G401.6 (cell line): Measurements from ENCODE around the gene CBX4.

Source experiments
- FAIRE-seq: peaks from 2 replicates; lab custom pipeline; 2012; peaks lifted over from hg19 to GRCh38; lab: Jason Lieb, UNC

CBX4 gene

DNA sequence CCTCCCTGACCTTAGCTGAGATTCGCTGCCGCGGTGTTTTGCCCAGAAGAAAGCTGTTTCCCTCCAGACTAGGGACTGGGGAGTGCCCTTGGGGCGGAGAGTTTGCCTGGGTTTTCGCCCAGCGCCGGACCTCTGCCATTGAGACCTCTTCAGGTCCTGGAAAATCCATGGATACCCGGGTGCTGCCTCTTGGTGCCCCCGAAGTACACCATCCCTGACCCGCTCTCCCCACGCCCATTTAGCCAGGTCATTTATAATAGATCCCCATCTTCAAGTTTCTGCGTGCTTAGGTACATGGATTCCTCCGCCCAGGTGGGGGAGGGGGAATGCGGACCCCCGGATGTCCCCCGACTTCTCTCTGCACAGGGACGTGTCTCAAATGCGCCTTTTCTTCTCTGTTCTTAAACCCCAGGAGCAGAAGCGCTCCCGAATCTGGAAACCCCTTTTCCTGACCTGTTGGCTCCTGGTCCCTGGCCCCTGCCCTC, 27.3 kb downstream of the CBX4 start:
- FAIRE-seq, result no peak

DNA sequence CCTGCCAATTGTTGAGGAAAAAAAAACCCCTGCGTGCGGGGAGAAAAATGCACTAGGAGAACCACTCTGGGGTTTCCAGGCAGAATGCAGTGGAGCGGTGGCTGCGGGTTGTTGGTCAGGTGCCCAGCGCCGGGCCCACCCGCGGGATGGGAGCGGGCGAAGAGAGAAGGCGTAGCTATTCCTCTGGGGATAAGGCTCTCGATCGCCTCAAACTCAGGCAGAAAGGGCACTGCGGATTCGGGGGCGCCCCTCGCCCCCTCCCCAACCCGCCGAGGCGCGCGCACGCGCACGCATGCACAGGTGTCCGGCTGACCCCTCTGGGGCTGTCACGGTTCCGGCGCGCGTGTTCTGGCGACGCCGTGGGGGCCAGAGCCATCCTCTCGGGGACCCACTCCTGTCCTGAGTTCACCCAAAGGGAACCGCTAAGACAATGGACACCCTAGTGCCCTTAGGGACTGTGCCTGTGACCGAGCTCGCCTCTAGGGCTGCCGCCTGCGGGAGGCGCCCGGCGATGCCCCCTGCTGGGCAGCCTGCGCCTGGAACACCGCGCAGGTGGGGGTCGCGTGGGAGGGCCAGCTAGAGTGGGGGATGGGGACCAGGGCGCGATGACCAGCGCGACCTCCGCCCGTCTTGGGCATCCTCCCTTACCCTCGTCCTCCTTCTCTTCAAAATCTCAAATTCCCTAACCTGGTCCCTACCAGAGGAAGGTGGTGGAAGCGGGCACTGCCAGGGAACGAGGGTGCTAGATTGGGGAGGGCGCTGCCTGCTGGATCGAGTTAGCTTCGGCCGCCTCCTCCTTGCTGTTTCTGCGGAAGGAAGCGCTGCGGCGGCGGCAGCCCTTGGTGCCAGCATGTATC, 28.0 kb downstream of the CBX4 start:
- FAIRE-seq, result no peak

GRCh38 chr17:79810130-79811010, 28.9 kb downstream of the CBX4 start:
- FAIRE-seq, result no peak

GRCh38 chr17:79809530-79810129, 29.6 kb downstream of the CBX4 start:
- no peak for FAIRE-seq

GRCh38 chr17:79808763-79809529, 30.3 kb downstream of the CBX4 start:
- peak; percentile 92 for FAIRE-seq

DNA sequence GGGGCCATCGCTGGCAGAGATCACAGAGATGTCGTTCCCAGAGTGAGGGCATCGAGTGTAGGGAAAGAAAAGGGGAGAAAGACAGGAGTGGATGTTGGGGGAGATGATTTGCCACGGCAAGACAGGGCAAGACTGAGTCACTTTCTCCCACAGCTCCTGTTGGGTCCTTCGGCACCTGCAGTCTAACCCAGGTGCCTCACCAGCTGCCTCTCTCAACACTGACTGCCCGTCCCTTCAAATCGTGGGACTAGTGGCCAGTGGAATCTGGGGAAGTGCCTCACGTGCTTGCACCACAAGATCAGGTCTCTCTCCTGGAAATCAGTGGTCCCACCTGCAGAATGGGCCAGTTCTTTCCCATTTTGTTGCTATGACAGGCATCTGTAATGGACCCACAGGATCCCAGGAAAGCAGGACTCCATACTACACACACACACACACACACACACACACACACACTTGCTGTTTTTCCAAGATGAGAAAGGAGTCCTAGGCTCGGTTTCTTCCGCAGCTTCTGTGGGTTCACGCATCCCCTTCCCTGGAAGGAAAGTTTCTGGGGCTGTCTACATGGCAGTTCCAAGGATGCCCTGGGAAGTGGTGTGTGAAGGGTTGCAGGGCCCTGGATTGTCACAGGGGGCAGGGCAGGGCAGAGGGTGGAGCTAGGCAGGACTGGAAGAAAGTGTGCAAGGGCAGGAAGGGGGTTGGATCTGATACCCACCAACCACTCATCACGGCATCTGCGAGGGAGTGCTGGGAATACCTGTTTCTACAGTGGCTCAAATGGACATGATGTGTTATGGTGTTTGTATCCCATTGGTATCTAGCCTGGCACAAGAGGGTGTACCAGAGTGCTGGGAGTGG, 32.1 kb downstream of the CBX4 start:
- no peak for FAIRE-seq

GRCh38 chr17:79806446-79806760, 32.8 kb downstream of the CBX4 start:
- FAIRE-seq, result no peak

DNA sequence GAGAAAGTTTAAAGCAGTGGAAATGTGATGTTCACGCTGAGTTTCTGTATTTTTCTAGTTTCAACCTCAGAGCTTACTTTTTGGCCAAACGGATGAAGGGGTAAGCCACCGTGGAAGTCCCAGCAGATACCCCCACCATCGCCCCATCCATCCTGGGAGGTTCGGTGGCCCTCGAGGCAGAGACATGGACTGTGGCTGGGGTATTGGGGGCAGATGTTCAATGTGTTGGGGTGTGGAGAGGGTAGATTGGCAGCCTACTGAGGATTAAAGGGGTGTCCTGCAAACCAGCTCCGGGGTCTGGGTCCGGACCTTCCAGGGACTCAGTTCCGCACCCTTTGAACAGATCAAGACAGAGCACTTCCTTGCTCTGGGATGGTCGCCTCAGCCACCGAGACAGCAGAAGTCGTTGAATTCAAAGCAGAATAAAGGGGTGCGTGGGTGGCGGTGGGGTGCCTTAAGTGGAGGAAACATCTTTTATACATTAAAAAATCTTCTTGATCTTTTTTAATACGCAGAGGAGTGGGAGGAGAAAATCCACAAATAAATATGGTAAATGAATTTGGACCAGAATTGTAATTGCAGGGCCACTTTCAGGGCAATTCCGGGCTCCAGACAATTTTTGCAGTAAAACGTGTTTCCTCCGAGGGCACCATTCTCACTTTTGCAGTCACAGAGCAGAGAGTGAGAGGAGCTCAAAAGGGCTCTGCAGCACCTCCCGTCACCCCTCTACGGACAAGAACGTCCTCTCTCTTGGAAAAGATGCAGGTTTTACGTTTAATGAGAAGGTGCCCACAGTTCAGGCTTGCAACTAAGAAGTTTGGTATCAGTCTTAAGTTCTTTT, 34.2 kb downstream of the CBX4 start:
- no peak for FAIRE-seq

- FAIRE-seq, result no peak
Observed at GRCh38 chr17:79803997-79804855, 35.0 kb downstream of the CBX4 start.

GRCh38 chr17:79803421-79803996, 35.7 kb downstream of the CBX4 start:
- no peak for FAIRE-seq

DNA sequence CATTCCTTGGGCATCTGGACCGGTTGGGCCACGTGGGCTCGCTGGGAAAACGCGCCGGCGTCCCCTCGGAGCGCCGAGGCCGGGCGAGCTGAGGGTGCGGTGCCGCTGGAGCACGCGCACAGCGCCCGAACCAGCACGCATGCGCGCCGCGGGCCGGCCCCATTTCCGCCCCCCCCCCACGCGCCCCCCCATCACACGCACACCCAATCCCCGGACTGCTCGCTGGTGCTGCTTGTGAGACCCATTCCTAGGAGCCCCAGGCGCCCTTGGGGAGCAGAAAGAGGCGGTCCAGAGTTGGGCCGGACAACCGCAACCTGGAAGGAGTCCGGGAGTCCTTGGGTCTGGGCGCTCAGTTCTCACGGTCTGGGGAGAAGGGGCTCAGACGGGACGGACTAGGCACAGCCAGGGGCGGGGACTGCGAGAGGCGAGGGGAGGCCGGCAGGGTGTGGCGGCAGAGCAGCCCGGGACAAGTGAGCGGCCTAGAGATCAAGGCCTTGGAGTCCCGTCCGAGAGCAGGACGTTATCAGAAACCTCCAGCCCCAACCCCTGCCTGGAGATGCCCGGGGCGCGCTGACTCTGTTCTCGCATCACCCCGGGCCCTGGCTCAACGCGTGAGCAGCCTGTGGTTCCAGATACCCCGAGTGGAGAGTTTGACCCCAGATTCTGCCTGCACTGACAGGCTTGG, 36.4 kb downstream of the CBX4 start:
- no peak for FAIRE-seq

GRCh38 chr17:79802039-79802735, 37.1 kb downstream of the CBX4 start:
- FAIRE-seq, result no peak

DNA sequence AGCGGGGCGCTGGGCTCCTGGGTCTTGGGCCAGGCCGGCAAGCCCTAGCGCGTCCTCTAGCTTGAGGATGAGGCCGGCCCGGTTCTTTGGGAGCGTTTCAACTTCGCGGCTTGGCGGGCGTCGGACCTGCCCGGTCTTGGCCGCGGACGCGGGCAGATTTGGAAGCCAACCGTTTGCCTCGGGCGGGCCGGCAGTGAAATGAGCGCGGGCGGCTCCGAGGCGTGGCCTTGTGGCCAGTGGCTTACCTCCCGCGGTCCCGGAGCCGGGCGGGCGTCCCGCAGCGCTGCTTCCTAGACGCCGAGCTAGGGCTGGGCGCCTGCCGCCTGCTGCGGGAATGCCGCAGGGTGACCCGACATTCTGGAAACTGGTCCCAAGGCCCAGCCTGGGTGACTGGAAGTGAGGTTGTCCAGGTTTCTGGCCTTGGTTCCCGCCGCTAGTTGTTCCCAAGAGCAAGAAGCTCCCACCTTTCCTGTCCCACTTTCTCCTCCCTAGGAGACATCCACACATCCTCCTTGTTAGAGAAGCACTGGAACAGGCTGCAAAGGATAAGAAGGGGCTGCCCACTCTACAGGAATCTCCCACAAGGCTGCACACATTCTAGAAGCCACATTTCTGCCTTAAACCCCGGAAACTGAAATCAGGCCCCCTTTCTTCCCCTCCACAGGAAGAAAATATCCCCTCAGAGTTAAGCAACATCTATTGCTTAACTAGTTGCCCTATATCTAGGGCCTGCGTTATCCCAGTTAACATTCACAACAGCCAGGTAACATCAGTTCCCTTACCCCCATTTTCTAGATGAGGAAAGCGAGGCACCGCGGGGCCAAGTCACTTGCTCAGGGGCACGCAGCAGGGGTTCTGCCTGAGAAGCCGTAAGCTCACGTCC, 37.8 kb downstream of the CBX4 start:
- FAIRE-seq, result no peak

DNA sequence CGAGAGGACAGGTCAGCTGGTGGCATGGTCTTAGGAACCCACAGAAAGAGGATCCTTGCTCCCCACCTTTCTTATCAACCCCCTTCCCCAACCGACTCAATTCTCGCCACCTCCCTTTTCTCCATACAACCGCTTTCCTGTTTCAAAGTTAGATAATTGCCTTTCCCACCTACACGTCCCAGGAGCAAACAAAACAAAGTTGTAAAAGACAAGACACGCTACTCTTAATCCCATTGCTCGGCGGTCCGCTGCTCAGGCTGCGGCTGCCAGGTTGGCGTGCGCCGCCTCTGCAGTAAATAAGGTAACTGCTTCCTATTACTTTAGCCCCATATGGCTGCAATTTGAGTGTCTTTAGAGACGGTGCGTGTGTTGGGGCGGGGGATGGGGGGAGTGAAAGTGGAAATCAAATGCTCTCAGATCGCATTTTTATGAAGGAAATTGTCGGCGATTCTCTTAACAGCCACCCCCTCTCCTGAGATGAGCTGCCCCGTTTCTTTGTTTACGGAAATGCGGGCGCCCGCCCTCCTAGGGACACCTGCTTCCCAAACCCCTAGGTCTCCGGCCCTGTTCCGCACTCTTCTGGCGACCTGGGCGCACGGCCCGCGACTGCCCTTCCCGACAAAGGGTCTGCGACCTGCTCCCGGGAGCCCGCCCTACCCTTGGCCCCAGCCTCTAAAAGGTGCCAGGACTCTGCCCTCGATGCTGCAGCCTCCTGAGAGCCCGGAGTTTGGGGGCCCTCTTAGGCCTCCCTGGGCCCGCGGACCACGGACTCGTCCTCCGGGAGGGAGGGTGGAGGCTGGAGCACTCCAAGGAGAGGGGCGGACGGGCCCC, 38.7 kb downstream of the CBX4 start:
- FAIRE-seq, result peak; percentile 91

DNA sequence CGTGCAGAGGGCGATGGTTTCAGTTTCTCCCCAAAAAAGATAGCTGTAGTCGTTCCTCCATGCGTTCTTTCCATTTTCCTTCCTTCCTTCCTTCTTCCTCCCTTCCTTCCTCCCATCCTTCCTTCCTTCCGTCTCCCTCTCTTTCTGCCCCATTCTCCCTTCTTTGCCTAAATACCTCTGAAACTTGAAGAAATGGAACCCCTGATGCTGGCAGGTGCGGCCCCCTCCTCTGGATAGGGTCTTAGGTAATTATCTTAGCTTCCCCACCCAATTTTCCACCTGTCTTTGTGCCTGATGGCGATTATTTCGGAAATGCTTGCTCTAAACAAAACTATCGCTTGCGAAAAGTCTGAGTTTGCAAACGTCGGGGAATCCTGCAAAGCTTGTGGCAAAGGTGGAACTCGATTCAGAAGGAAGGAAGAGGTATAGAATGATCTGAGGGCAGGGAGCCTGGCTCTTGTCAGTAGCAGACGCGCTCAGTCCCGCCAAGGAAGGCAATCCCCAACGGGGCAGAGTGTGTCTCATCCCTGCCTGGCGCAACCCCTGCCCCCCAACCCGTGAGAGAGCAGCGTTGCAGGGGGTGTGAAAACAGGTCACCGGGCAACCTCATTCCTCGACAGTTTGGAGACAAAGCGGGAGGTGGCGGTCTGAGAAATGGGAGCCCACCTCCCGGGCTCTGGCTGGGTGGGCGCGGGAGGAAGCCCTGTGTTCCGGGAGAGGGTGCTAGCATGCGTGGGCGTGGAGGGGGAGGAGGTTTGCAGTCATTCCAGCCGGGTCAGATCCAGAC, 39.5 kb downstream of the CBX4 start:
- no peak for FAIRE-seq
